H1 (cell line): ENCODE data around the gene MORF4L1. TPM values are rescaled to one million over a fixed set of nuclear protein-coding genes. Genes with fewer than 3 reads are reported as not detected.

Experiments used
- CTCF ChIA-PET: fragments of 300-600 bp; sonication (Branson Sonifier 250); formaldehyde crosslinking; loops from one replicate; lab custom pipeline; 2021; ENCODE audit not compliant: partially characterized antibody; lab: Charles Lee
- POLR2A ChIA-PET: fragments of 300-600 bp; sonication (Branson Sonifier 250); formaldehyde crosslinking; loops from one replicate; lab custom pipeline; 2021; ENCODE audit warnings: inconsistent platforms; ENCODE audit not compliant: partially characterized antibody; lab: Charles Lee
- DNase-seq, 2 experiments: peaks; one replicate each; pipeline versions ENCODE4 v3.0.0 to v3.0.0-alpha.2; 2010 to 2022; ENCODE audit warnings: low spot score in 2 of 2, low read depth in 1 of 2, mixed read lengths in 1 of 2
- FAIRE-seq: peaks from 2 replicates; lab custom pipeline; 2011; peaks lifted over from hg19 to GRCh38; lab: Jason Lieb, UNC
- H2AFZ ChIP-seq: 2 replicates; pipeline ENCODE4 v1.8.1; 2012; ENCODE audit warnings: low read length, inconsistent platforms
- H2AK5ac ChIP-seq: 2 replicates; pipeline ENCODE4 v1.6.1; 2013; ENCODE audit warnings: low read depth, low read length
- H2BK120ac ChIP-seq: replicated peaks from 2 replicates; pipeline ENCODE3; 2013; ENCODE audit warnings: low read depth, low read length, inconsistent platforms
- H2BK12ac ChIP-seq: 2 replicates; pipeline ENCODE4 v1.6.1; 2013; ENCODE audit warnings: low read depth, low read length
- H2BK15ac ChIP-seq: 2 replicates; pipeline ENCODE4 v1.6.1; 2013; ENCODE audit warnings: low read length
- H2BK20ac ChIP-seq: 2 replicates; pipeline ENCODE4 v1.6.1; 2013; ENCODE audit warnings: low read length
- H2BK5ac ChIP-seq: 2 replicates; pipeline ENCODE4 v1.6.1; 2013; ENCODE audit warnings: low read depth, low read length
- H3K14ac ChIP-seq: 2 replicates; pipeline ENCODE4 v1.6.1; 2013; ENCODE audit warnings: inconsistent platforms; ENCODE audit not compliant: insufficient read length
- H3K18ac ChIP-seq: 2 replicates; pipeline ENCODE4 v1.6.1; 2013; ENCODE audit warnings: low read length; ENCODE audit errors: extremely low read depth
- H3K23ac ChIP-seq: 2 replicates; pipeline ENCODE4 v1.6.1; 2013; ENCODE audit warnings: inconsistent platforms; ENCODE audit not compliant: insufficient read length
- H3K23me2 ChIP-seq: 2 replicates; pipeline ENCODE4 v1.6.1; 2013; ENCODE audit warnings: low read depth, low read length
- H3K27ac ChIP-seq: 2 replicates; pipeline ENCODE4 v1.6.1; 2011; ENCODE audit warnings: low read depth, low read length, inconsistent platforms
- H3K27me3 ChIP-seq, 4 experiments: replicated peaks in 1 of 4; 1 replicate in 1 of 4; 2 replicates in 3 of 4; pipeline versions ENCODE4 v1.6.1 to v1.8.1; 2011 to 2013; ENCODE audit warnings: low read length in 3 of 4, mild to moderate bottlenecking in 3 of 4, inconsistent platforms in 2 of 4, mixed read lengths in 2 of 4, moderate library complexity in 1 of 4; ENCODE audit not compliant: control insufficient read depth in 3 of 4, insufficient read depth in 3 of 4; ENCODE audit errors: extremely low read depth in 1 of 4
- H3K36me3 ChIP-seq, 4 experiments: 2 replicates each; pipeline versions ENCODE4 v1.6.1 to v1.8.1; 2011 to 2013; ENCODE audit warnings: mild to moderate bottlenecking in 4 of 4, low read length in 3 of 4, moderate library complexity in 2 of 4, control low read depth in 1 of 4, inconsistent platforms in 1 of 4; ENCODE audit not compliant: insufficient read depth in 4 of 4, control insufficient read depth in 2 of 4
- H3K4ac ChIP-seq: replicated peaks from 2 replicates; pipeline ENCODE3; 2013; ENCODE audit warnings: low read length, low read depth, mixed read lengths, inconsistent platforms; ENCODE audit not compliant: insufficient read length
- H3K4me1 ChIP-seq, 4 experiments: replicated peaks in 1 of 4; 1 replicate in 1 of 4; 2 replicates in 3 of 4; pipeline versions ENCODE4 v1.6.1 to v1.8.1; 2011 to 2013; ENCODE audit warnings: low read length in 3 of 4, inconsistent platforms in 2 of 4, mixed read lengths in 1 of 4; ENCODE audit not compliant: insufficient read depth in 4 of 4, control insufficient read depth in 3 of 4
- H3K4me2 ChIP-seq, 2 experiments: 2 replicates each; pipeline versions ENCODE4 v1.6.1 to v1.8.1; 2011 to 2013; ENCODE audit warnings: low read depth in 2 of 2, low read length in 2 of 2, control low read depth in 1 of 2, inconsistent platforms in 1 of 2, mild to moderate bottlenecking in 1 of 2; ENCODE audit not compliant: insufficient read depth in 1 of 2
- H3K4me3 ChIP-seq, 4 experiments: fragments of 200-600, 300-600 bp in 1 of 4; sonication (generic), shearing (Covaris generic), sonication (Bioruptor Twin) in 1 of 4; 2 replicates each; pipeline versions ENCODE4 v1.5.1 to v1.8.1; 2011 to 2016; ENCODE audit warnings: low read length in 4 of 4, low read depth in 3 of 4, control low read depth in 2 of 4, inconsistent platforms in 2 of 4, mild to moderate bottlenecking in 2 of 4, mixed read lengths in 1 of 4, moderate library complexity in 1 of 4; ENCODE audit not compliant: insufficient read depth in 2 of 4; ENCODE audit errors: extremely low read depth in 1 of 4
- H3K56ac ChIP-seq: replicated peaks from 2 replicates; pipeline ENCODE3; 2013; ENCODE audit warnings: low read depth, mild to moderate bottlenecking, mixed read lengths, low read length, inconsistent platforms; ENCODE audit not compliant: insufficient read length
- H3K79me1 ChIP-seq: 2 replicates; pipeline ENCODE4 v1.6.1; 2013; ENCODE audit warnings: low read depth, low read length, control low read depth
- H3K79me2 ChIP-seq, 2 experiments: 2 replicates each; pipeline versions ENCODE4 v1.6.1 to v1.8.1; 2012 to 2013; ENCODE audit warnings: low read length in 2 of 2, mild to moderate bottlenecking in 2 of 2, inconsistent platforms in 1 of 2; ENCODE audit not compliant: insufficient read depth in 2 of 2, control insufficient read depth in 1 of 2
- H3K9ac ChIP-seq, 4 experiments: replicated peaks in 1 of 4; 1 replicate in 1 of 4; 2 replicates in 3 of 4; pipeline versions ENCODE4 v1.6.1 to v1.8.1; 2011 to 2013; ENCODE audit warnings: low read depth in 3 of 4, low read length in 3 of 4, control low read depth in 2 of 4, mild to moderate bottlenecking in 2 of 4, moderate library complexity in 2 of 4, inconsistent platforms in 1 of 4; ENCODE audit errors: extremely low read depth in 1 of 4
- H3K9me3 ChIP-seq, 2 experiments: 2 replicates each; pipeline versions ENCODE4 v1.6.1 to v1.8.1; 2012 to 2013; ENCODE audit warnings: mild to moderate bottlenecking in 2 of 2, moderate library complexity in 2 of 2, control low read depth in 1 of 2, inconsistent platforms in 1 of 2, low read depth in 1 of 2, low read length in 1 of 2, mixed read lengths in 1 of 2; ENCODE audit not compliant: insufficient read depth in 2 of 2
- H4K20me1 ChIP-seq, 2 experiments: replicated peaks in 1 of 2; 2 replicates each; pipeline versions ENCODE3 to v1.8.1; 2011 to 2013; ENCODE audit warnings: inconsistent platforms in 2 of 2, low read length in 2 of 2, mild to moderate bottlenecking in 1 of 2; ENCODE audit not compliant: insufficient read depth in 2 of 2, control insufficient read depth in 1 of 2
- H4K5ac ChIP-seq: 2 replicates; pipeline ENCODE4 v1.6.1; 2013; ENCODE audit warnings: low read length, low read depth, mixed read lengths, inconsistent platforms; ENCODE audit not compliant: insufficient read length
- H4K8ac ChIP-seq: 2 replicates; pipeline ENCODE4 v1.8.0; 2013; ENCODE audit warnings: mild to moderate bottlenecking, moderate library complexity, low read length, inconsistent platforms; ENCODE audit not compliant: insufficient read depth; ENCODE audit errors: extremely low read depth
- H4K91ac ChIP-seq: replicated peaks from 2 replicates; pipeline ENCODE3; 2013; ENCODE audit warnings: low read length, mixed read lengths, inconsistent platforms; ENCODE audit not compliant: insufficient read length
- HDAC2 ChIP-seq, 2 experiments: fragments of 300-600 bp in 1 of 2; sonication (generic) in 1 of 2; IDR thresholded peaks; 2 replicates each; pipeline ENCODE4 v1.6.1; 2011 to 2012; ENCODE audit warnings: low read depth in 2 of 2, low read length in 2 of 2, mild to moderate bottlenecking in 2 of 2, moderate library complexity in 2 of 2, borderline replicate concordance in 1 of 2, inconsistent platforms in 1 of 2
- SP1 ChIP-seq: IDR thresholded peaks from 2 replicates; pipeline ENCODE4 v1.6.1; 2011; ENCODE audit warnings: low read depth, low read length
- SUZ12 ChIP-seq: fragments of 200-600 bp; sonication (generic); IDR thresholded peaks from 2 replicates; pipeline ENCODE4 v1.6.1; 2012; ENCODE audit warnings: mild to moderate bottlenecking, inconsistent platforms, low read length, moderate library complexity, mixed read lengths
- YY1 ChIP-seq: IDR thresholded peaks from 2 replicates; pipeline ENCODE4 v1.6.1; 2011; ENCODE audit warnings: low read depth, mild to moderate bottlenecking, low read length
- WGBS, 2 experiments: shearing (Covaris generic) in 1 of 2; methylation state at CpG; one replicate each; pipeline versions ENCODE4 v1.1.6 to v1.1.7; 2013 to 2015; ENCODE audit warnings: low lambda C conversion rate in 2 of 2, mixed read lengths in 2 of 2, inconsistent platforms in 1 of 2, low coverage in 1 of 2, missing lambda C conversion rate in 1 of 2; ENCODE audit not compliant: insufficient replicate concordance in 2 of 2, insufficient coverage in 1 of 2, insufficient read length in 1 of 2; ENCODE audit errors: extremely low coverage in 1 of 2, missing lambda C conversion rate in 1 of 2; 5-methylcytosine and 5-hydroxymethylcytosine counted together
- polyA plus RNA-seq, 7 experiments: library from polyadenylated mRNA; depleted of rRNA in 3 of 7; stranded (reverse) in 5 of 7; unstranded in 2 of 7; fragments of >200 nt in 5 of 7; fragments of 200-250 nt in 2 of 7; gene quantifications; 1 replicate in 5 of 7; 2 replicates in 1 of 7; 4 replicates in 1 of 7; pipeline versions ENCODE4 v1.2.1 to v1.2.3, GENCODE V29; 2011 to 2013; ENCODE audit warnings: missing spikeins in 2 of 7, mixed read lengths in 2 of 7
- total RNA-seq: library from RNA; stranded (reverse); fragmentation: NEBNext Ultra II Directional; extraction: Animal tissue kit (Norgen Biotek cat#: 25700); gene quantifications from 2 replicates; pipeline ENCODE4 v1.2.1, GENCODE V29; 2021

The MORF4L1 gene
- total and polyA plus RNA-seq, 2 of the 8 experiments (the other 6 are each of a cell fraction or from before 2014, with no cell fraction given) = 260 to 533 TPM

DNA sequence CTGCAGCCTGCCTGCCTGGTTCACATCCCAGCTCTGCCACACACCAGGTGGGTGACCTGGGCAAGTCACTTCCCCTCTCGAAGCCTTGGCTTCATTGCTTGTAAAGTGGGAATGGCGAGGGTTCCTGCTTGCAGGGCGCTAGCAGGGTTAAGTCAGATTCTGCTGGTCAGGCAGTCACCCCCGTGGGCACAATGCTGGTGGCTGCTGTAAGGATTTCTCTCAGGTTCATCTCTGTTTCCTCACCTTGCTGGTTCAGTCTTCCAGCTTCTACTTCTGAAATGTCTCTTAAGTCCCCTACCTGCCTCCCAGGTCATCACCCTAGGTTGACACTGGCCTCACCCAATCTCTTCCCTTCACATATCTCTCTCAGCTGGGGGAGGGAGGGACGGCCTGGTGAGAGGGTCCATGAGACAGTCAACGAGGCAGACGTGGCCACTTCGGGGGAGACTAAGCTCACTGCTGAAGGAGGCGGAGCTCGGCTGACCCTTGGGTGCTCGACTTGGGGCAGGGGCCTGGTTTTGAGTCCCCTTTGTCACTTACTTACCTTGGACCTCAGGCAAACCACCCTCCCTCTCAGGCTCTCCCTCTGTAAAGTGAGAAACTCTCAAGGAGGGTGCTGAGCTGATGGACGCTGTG lies 60.6 kb downstream of the MORF4L1 start:
- H2BK12ac ChIP-seq = no peak overlapping the region
- H3K4me3 ChIP-seq = no peak overlapping the region
- H2BK120ac ChIP-seq = no peak overlapping the region
- FAIRE-seq (no peak), DNase-seq (no peak)
- H3K23me2 ChIP-seq = no peaks in the 10 kb centered on the region
- no peak overlapping the region for H2AFZ ChIP-seq
- H3K4ac ChIP-seq = no peak overlapping the region
- H3K36me3 ChIP-seq = peaks cover 0 to 6% (median 0%) of the 10 kb centered on the region in 4 experiments; a peak in 2 of 8 replicates
- H4K20me1 ChIP-seq = no peaks in the 10 kb centered on the region
- no peak overlapping the region for H2BK5ac ChIP-seq
- H4K91ac ChIP-seq = no peak overlapping the region
- H3K9me3 ChIP-seq = no peaks in the 10 kb centered on the region
- H3K14ac ChIP-seq = no peak overlapping the region
- no peak overlapping the region for H3K4me2 ChIP-seq
- no peaks in the 10 kb centered on the region for H3K4me1 ChIP-seq
- H3K23ac ChIP-seq = no peak overlapping the region
- H3K79me2 ChIP-seq = no peaks in the 10 kb centered on the region
- ChIA-PET POLR2A (no interaction called here), CTCF (interaction anchor here (0.5 to 2.3 kb wide), 10 partner anchors 14 to 74 kb away, joined by 3 to 8 read pairs (median 3); no protein-coding TSS in a partner anchor)
- H3K79me1 ChIP-seq = no peaks in the 10 kb centered on the region
- no peak overlapping the region for H2BK15ac ChIP-seq
- no peak overlapping the region for H4K5ac ChIP-seq
- H3K18ac ChIP-seq = no peak overlapping the region
- no peak overlapping the region for H3K56ac ChIP-seq
- H3K27me3 ChIP-seq = no peaks in the 10 kb centered on the region; a peak in 1 of 7 replicates
- no peak overlapping the region for H3K9ac ChIP-seq
- no peak overlapping the region for H3K27ac ChIP-seq
- H2BK20ac ChIP-seq = no peak overlapping the region
- 92% methylated on average over 12 of the region's 12 CpGs; no CpG with 5 or more reads in 1 of the 2 experiments for WGBS, 2 experiments
- no peak overlapping the region; the same call in 1 of the 2 replicates for H4K8ac ChIP-seq
- no peak overlapping the region for H2AK5ac ChIP-seq
- no peak for TF ChIP-seq SP1
- no peak for TF ChIP-seq SUZ12
- TF ChIP-seq HDAC2 (IDR thresholded peaks at IDR 0.05; ENCODE audit: borderline replicate concordance in 1 of 2, low read depth in 2 of 2, low read length in 2 of 2) = no peak
- TF ChIP-seq YY1 = no peak
